HG02759 (cell line): ENCODE results near the gene TMEM59L.
"Not testable (repeated sequence)": the region's sequence is repeated elsewhere in the genome, so short reads cannot be mapped to it uniquely, and the experiment has no call there.

Experiments used
- ATAC-seq: cut with Tn5 transposase; IDR thresholded peaks from one replicate; pipeline ENCODE4 v1.9.1; 2021; ENCODE audit warnings: mild to moderate bottlenecking, moderate library complexity; ENCODE audit not compliant: unreplicated experiment

TMEM59L gene

DNA sequence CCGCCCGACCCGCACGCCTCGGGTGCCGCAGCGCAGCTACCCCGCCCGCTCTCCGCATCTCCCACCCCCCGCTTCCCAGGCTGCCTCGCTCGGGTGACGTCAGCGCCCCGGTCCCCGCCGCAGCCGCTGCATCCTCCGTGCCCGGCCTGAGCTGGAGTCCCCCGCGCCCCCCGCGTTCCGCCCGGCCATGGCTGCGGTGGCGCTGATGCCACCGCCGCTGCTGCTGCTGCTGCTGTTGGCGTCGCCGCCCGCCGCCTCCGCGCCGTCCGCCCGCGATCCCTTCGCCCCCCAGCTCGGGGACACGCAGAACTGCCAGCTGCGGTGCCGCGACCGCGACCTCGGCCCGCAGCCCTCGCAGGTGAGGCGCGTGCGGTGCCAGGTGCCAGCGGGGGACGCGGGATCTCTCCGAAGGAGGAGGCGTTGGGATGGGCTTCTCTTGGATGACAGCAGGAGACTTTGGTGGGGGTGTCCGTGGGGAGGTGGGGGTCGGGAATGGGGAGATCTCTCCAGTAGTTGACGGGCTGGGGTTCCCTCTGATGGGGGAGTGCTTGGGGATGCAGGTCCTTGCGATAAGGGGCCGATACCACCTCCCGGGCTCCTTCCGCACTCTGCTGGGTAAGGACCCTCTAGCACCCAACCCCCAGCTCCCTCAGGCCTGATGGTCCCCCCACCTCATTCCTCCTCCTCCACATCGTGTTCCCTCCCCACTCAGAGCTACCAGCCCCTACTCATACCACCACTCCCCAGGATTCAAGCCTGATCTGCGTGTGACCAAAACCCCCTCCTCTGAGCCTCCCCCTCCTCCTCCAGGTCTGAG is at the start of gene TMEM59L:
TSS of gene TMEM59L (plus strand) at position 99 of the 817 bp plus-strand sequence. CDS start at position 188, 89 bp downstream.
- ATAC-seq = no peak

GRCh38 chr19:18566953-18567352 is 45.7 kb upstream of the TMEM59L start:
- ATAC-seq = no peak

GRCh38 chr19:18568367-18568766 is 44.3 kb upstream of the TMEM59L start:
- no peak for ATAC-seq

DNA sequence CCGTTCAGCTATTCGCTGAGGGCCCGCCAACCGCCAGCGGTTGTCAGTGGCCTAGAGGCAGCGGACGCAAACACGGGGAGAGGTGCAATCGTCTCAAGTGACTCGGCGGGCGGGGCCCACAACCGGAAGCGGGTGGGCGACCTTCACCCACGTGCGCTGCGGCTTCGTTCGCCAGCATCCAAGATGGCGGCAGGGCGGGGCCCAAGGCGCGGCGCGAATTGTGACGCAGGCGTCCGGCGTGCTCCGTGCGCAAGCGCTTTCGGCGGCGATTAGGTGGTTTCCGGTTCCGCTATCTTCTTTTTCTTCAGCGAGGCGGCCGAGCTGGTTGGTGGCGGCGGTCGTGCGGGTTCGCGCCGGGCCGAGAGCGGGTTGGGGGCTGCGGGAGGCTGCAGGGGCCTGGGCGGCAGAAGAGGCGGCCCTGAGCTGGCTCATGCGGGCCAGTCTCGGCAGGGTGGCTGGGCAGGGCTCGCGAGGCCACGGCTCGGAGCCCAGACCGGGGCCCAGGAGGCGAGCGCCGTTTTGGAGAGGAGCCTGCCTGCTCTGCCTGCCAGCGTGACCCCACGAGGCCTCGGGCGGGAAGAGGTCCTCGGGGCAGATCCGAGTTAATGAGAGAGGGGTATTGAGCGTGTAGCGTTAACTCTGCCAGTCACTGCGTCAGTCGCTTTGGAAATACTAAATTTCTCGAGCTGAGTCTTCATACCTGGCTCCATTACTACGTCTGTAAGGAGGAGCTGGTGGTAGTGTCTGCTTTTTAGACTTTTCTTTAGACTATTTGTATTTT is 40.9 kb upstream of the TMEM59L start, which contains the start of gene UBA52:
TSS of gene UBA52 (plus strand) at position 294 of the 781 bp plus-strand sequence. CDS start 1,444 bp downstream, outside the sequence.
- peak; percentile 94 for ATAC-seq

DNA sequence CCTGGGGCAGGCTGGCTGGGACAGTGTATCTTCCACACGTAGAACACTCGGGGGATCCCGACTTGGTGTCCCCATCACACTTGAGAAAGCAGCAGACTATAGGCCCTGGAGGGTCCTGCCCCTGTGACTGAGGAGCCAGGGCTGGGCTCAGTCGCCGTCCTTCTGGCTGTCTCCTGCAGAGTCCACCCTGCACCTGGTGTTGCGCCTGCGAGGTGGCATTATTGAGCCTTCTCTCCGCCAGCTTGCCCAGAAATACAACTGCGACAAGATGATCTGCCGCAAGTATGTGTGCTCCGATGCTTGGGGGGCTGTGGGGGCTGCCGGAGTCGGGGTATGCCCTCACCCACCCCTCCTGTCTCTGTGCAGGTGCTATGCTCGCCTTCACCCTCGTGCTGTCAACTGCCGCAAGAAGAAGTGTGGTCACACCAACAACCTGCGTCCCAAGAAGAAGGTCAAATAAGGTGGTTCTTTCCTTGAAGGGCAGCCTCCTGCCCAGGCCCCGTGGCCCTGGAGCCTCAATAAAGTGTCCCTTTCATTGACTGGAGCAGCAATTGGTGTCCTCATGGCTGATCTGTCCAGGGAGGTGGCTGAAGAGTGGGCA is 37.9 kb upstream of the TMEM59L start:
- no peak for ATAC-seq

- no peak for ATAC-seq
Measured at GRCh38 chr19:18576383-18576782, 36.3 kb upstream of the TMEM59L start.

GRCh38 chr19:18577365-18577914 is 35.2 kb upstream of the TMEM59L start:
- no peak for ATAC-seq

DNA sequence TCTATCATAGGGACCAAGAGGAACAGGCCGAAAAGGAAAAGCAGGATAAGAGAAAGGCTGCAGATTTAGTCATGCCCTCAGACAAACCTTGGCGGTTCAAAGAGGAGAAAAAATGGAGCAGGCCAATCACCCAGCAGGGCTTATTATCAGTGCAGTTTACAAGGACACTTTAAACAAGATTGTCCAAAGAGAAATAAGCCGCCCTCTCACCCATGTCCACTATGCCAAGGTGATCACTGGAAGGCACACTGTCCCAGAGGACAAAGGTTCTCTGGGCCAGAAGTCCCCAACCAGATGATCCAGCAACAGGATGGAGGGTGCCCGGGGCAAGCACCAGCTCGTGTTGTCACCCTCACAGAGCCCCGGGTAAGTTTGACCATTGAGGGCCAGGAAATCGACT is 32.4 kb upstream of the TMEM59L start:
- ATAC-seq = no peak

GRCh38 chr19:18586306-18586705 is 26.4 kb upstream of the TMEM59L start:
- ATAC-seq = no peak

DNA sequence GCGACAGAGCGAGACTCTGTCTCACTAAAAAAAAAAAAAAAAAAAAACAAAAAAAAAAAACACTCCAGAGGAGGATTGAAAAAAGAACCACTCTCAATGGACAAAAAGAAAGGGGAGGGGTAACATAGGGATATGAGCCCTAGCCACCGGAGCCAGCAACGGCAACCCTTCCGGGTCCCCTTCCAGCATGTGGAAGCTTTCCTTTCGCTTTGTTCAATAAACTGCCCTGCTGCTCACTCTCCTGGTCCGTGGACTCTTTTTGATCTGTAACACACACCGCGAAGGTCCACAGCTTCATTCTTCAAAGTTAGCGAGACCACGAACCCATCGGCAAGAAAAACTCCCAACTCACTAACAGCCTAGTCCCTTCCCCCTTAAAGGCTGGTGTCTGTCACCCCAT is 25.1 kb upstream of the TMEM59L start:
- no peak for ATAC-seq

DNA sequence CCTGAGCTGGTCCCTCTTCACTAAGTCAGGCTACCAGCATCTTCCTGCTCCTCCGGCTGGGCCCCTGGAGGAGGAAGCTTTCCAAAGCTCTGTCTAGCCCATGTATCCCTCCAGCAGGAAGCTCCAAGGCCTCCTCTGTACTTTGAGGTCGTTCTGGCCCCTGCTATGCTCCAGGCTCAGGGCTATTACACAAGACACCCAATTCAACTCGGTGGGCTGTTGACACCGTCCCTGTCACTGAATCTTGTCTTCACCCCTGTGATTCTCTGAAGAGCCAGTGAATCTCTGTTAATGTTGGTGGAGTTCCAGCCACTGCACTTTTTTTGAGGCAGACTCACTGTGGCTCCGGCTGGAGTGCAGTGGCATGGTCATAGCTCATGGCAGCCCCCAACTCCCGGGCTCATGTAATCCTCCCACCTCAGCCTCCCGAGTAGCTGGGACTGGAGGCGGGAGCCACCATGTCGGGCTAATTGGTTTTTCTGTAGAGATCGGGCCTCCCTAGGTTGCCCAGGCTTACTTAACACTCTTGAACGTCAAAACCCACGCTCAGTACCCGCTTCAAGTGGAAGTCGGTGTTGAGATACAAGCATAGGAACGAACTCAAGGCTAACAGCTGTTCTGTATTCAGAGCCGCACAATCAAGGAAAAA is 24.6 kb upstream of the TMEM59L start:
- ATAC-seq = no peak

GRCh38 chr19:18588611-18589379 is 23.9 kb upstream of the TMEM59L start, which contains the start of gene REX1BD:
Gene REX1BD, plus strand, starts transcription at chr19:18588798. Its CDS starts 4 bp downstream, at chr19:18588802.
- peak; percentile 88 for ATAC-seq

GRCh38 chr19:18589380-18590272 is 23.0 kb upstream of the TMEM59L start:
- ATAC-seq = peak; percentile 26

GRCh38 chr19:18590273-18591272 is 22.1 kb upstream of the TMEM59L start:
- ATAC-seq = no peak

DNA sequence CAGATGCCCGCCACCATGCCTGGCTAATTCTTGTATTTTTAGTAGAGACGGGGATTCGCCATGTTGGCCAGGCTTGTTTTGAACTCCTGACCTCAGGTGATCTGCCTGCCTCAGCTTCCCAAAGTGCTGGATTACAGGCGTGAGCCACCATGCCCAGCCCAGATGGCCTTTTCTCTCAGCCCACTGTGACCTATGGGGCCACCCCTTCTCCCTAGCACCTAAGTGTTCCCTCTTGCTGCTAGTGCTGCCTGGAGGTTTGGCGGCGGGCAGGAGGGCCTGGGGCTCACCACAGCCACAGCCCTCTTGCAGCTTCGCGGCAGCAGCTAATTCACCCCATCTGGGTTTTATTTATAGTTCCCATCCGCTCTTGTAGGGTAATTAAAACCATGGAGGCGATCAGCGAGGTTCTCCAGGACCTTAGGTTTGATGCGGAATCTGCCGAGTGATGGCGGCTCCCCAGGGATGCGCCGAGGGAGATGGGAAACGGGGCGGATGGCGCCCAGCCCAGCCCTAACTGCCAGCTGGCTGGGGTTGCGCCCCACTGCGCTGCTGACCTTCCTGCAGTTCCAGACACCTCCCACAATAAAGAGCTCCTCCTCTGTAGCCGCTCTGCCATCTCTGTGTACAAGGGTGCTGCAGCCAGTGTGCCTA is 20.8 kb upstream of the TMEM59L start:
- ATAC-seq = no peak

- not testable (repeated sequence) for ATAC-seq
Measured at GRCh38 chr19:18592732-18593131, 19.9 kb upstream of the TMEM59L start.
